Measurements from ENCODE around the gene CSNK1A1.
A peak's percentile ranks its signal among the peaks of the same experiment; 100 is the strongest.

The CSNK1A1 gene

DNA sequence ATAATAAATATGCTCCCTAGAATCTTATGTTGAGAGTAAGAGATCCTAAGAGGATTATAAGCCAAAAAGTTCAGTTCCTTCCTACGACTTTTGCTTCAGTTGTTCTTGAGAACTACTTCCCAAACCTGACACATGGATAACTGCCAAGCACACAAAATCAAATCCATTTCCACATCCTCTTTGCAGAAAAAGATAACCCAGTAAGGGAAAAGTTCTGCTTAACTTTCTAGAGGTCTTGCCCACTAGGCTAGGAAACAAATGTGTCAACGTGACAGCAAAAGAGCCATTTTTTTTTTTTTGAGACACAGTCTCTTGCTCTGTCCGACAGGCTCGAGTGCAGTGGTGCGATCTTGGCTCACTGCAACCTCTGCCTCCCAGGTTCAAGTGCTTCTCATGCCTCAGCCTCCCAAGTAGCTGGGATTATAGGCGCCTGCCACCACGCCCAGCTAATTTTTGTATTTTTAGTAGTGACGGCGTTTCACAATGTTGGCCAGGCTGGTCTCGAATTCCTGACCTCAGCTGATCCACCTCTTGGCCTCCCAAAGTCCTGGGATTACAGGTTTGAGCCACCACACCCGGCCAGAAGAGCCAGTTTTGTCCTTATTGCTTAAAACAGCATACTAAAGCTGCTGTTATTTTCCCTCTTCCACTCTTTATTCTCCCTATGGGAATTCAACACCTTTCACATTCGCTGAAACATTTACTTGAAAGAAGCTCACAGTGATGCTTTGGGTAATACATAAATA lies 24.2 kb downstream of the CSNK1A1 start:
- Histone ChIP-seq H3K4me1 (ENCODE audit: control insufficient read depth in 1 of 2, insufficient read depth in 2 of 2, low read length in 2 of 2) (no peaks in the 10 kb centered on the region), H3K27me3 (ENCODE audit: insufficient read depth, low read length) (no peaks in the 10 kb centered on the region), H3K79me2 (ENCODE audit: control insufficient read depth, insufficient read depth, low read length, poor library complexity) (peaks cover 18% of the 10 kb centered on the region), H4K8ac (ENCODE audit: low read depth, low read length) (no peak overlapping the region), H4K91ac (ENCODE audit: low read depth, low read length) (no peak overlapping the region), H3K9ac (ENCODE audit: low read length) (no peak overlapping the region), H3K4me2 (ENCODE audit: low read length) (no peak overlapping the region), H2AFZ (ENCODE audit: insufficient read depth, low read length, poor library complexity) (no peak overlapping the region), H3K9me3 (ENCODE audit: insufficient read depth, low read depth, low read length) (no peaks in the 10 kb centered on the region), H2BK120ac (ENCODE audit: insufficient read depth, low read length, poor library complexity) (no peak overlapping the region), H3K36me3 (ENCODE audit: control insufficient read depth in 1 of 2, insufficient read depth in 2 of 2, low read length in 2 of 2) (peaks cover 8 to 11% of the 10 kb centered on the region in 2 experiments), H3K4me3 (ENCODE audit: low read depth, low read length) (no peak overlapping the region), H3K18ac (ENCODE audit: low read length) (no peak overlapping the region), H3K23ac (ENCODE audit: low read length) (no peak overlapping the region), H2AK5ac (ENCODE audit: low read length) (no peak overlapping the region), H3K14ac (ENCODE audit: low read length) (no peak overlapping the region), H3K4ac (ENCODE audit: low read depth, low read length) (peak overlapping the region; percentile 35), H4K12ac (ENCODE audit: low read depth, low read length) (no peak overlapping the region), H3K79me1 (ENCODE audit: low read length) (no peaks in the 10 kb centered on the region), H2BK12ac (ENCODE audit: low read length) (no peak overlapping the region), H2BK5ac (ENCODE audit: low read depth, low read length, poor library complexity) (no peak overlapping the region), H3K27ac (ENCODE audit: low read depth, low read length) (no peak overlapping the region)
- WGBS (ENCODE audit: extremely low coverage, insufficient coverage, insufficient read length) = no CpG with 5 or more reads among the region's 12 CpGs
- peak; percentile 87 to 91 for DNase-seq

DNA sequence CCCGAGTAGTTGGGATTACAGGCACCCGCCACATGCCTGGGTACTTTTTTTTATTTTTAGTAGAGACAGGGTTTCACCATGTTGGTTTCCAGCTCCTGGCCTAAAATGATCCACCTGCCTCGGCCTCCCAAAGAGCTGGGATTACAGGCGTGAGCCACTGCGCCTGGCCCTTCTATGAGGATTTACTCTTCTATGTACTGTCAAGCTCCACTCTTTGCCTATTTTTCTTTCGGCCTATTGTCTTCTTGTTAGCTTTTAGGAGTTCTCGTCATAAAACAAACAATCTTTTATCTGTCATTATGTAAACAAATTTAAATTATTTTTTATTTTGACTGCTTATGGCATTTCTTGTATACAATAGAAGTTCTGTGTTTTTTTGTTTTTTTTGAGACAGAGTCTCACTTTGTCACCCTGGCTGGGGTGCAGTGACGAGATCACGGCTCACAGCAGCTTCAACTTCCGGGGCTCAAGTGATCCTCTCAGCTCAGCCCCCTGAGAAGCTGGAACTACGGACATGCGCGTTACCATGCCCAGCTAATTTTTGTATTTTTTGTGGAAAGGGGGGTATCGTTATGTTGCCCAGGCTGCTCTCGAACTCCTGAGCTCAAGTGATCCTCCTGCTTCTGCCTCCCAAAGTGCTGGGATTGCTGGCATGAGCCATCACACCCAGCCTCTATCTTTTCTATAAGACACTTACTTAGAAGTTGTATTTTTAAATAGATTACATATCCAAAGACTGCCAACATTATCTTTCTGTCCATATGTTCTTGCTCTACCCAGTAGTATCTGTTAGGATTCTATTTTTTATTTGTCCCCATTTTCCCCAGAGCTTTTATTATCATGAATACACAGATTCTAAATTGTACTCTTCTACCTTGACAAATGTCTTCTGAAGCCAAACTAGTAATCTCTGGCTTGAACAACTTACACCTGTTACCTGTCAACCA lies 29.2 kb downstream of the CSNK1A1 start:
- H2AK5ac ChIP-seq (ENCODE audit: low read length) = no peak overlapping the region
- no peaks in the 10 kb centered on the region for H3K9me3 ChIP-seq (ENCODE audit: insufficient read depth, low read depth, low read length)
- H4K12ac ChIP-seq (ENCODE audit: low read depth, low read length) = no peak overlapping the region
- H3K79me2 ChIP-seq (ENCODE audit: control insufficient read depth, insufficient read depth, low read length, poor library complexity) = peaks cover 9% of the 10 kb centered on the region
- no peaks in the 10 kb centered on the region for H3K27me3 ChIP-seq (ENCODE audit: insufficient read depth, low read length)
- no peak overlapping the region for H3K18ac ChIP-seq (ENCODE audit: low read length)
- H3K4me3 ChIP-seq (ENCODE audit: low read depth, low read length) = no peak overlapping the region
- H2BK5ac ChIP-seq (ENCODE audit: low read depth, low read length, poor library complexity) = no peak overlapping the region
- H3K4ac ChIP-seq (ENCODE audit: low read depth, low read length) = peak overlapping the region; percentile 55
- H3K36me3 ChIP-seq (ENCODE audit: control insufficient read depth in 1 of 2, insufficient read depth in 2 of 2, low read length in 2 of 2) = peaks cover 16 to 21% of the 10 kb centered on the region in 2 experiments
- H3K27ac ChIP-seq (ENCODE audit: low read depth, low read length) = no peak overlapping the region
- H2BK12ac ChIP-seq (ENCODE audit: low read length) = no peak overlapping the region
- H2BK120ac ChIP-seq (ENCODE audit: insufficient read depth, low read length, poor library complexity) = no peak overlapping the region
- H4K91ac ChIP-seq (ENCODE audit: low read depth, low read length) = no peak overlapping the region
- no peak overlapping the region for H3K9ac ChIP-seq (ENCODE audit: low read length)
- no peak overlapping the region for H2AFZ ChIP-seq (ENCODE audit: insufficient read depth, low read length, poor library complexity)
- DNase-seq = no peak
- no peak overlapping the region for H3K14ac ChIP-seq (ENCODE audit: low read length)
- no peak overlapping the region for H3K4me2 ChIP-seq (ENCODE audit: low read length)
- no peaks in the 10 kb centered on the region for H3K79me1 ChIP-seq (ENCODE audit: low read length)
- H4K8ac ChIP-seq (ENCODE audit: low read depth, low read length) = no peak overlapping the region
- H3K23ac ChIP-seq (ENCODE audit: low read length) = no peak overlapping the region
- no CpG with 5 or more reads among the region's 15 CpGs for WGBS (ENCODE audit: extremely low coverage, insufficient coverage, insufficient read length)
- H3K4me1 ChIP-seq (ENCODE audit: control insufficient read depth in 1 of 2, insufficient read depth in 2 of 2, low read length in 2 of 2) = no peaks in the 10 kb centered on the region

DNA sequence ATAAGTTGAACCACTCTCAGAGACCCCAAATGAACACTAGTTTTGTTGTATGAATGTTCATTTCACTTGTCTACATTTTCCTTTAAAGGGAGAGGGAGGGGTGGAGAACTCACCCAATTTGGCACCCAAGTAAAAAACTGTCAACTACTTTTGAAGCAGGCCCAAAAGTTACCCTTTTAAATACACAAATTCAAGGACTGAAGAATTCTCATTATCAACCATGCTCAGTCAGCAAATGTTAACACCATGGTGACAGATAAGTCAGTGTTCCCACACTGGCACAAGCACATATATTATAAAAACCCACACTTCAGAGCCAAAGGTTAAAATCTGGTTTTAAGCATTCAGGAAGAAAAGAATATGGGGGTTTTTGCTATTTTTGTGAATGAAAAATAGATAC lies 31.6 kb downstream of the CSNK1A1 start:
- H3K4ac ChIP-seq (ENCODE audit: low read depth, low read length) = no peak overlapping the region
- H2BK120ac ChIP-seq (ENCODE audit: insufficient read depth, low read length, poor library complexity) = no peak overlapping the region
- no peaks in the 10 kb centered on the region for H3K27me3 ChIP-seq (ENCODE audit: insufficient read depth, low read length)
- no peak overlapping the region for H4K12ac ChIP-seq (ENCODE audit: low read depth, low read length)
- peaks cover 7% of the 10 kb centered on the region for H3K79me2 ChIP-seq (ENCODE audit: control insufficient read depth, insufficient read depth, low read length, poor library complexity)
- H3K4me2 ChIP-seq (ENCODE audit: low read length) = no peak overlapping the region
- H3K36me3 ChIP-seq (ENCODE audit: control insufficient read depth in 1 of 2, insufficient read depth in 2 of 2, low read length in 2 of 2) = peaks cover 19 to 21% of the 10 kb centered on the region in 2 experiments
- H2BK12ac ChIP-seq (ENCODE audit: low read length) = no peak overlapping the region
- H4K91ac ChIP-seq (ENCODE audit: low read depth, low read length) = no peak overlapping the region
- no peak overlapping the region for H3K9ac ChIP-seq (ENCODE audit: low read length)
- no peak overlapping the region for H3K23ac ChIP-seq (ENCODE audit: low read length)
- H2AK5ac ChIP-seq (ENCODE audit: low read length) = no peak overlapping the region
- no peak overlapping the region for H2BK5ac ChIP-seq (ENCODE audit: low read depth, low read length, poor library complexity)
- H3K27ac ChIP-seq (ENCODE audit: low read depth, low read length) = no peak overlapping the region
- H4K8ac ChIP-seq (ENCODE audit: low read depth, low read length) = no peak overlapping the region
- no peaks in the 10 kb centered on the region for H3K4me1 ChIP-seq (ENCODE audit: control insufficient read depth in 1 of 2, insufficient read depth in 2 of 2, low read length in 2 of 2)
- no peak overlapping the region for H3K4me3 ChIP-seq (ENCODE audit: low read depth, low read length)
- H3K18ac ChIP-seq (ENCODE audit: low read length) = no peak overlapping the region
- H3K79me1 ChIP-seq (ENCODE audit: low read length) = no peaks in the 10 kb centered on the region
- H3K9me3 ChIP-seq (ENCODE audit: insufficient read depth, low read depth, low read length) = no peaks in the 10 kb centered on the region
- no peak overlapping the region for H3K14ac ChIP-seq (ENCODE audit: low read length)
- no peak overlapping the region for H2AFZ ChIP-seq (ENCODE audit: insufficient read depth, low read length, poor library complexity)
- no peak for DNase-seq

DNA sequence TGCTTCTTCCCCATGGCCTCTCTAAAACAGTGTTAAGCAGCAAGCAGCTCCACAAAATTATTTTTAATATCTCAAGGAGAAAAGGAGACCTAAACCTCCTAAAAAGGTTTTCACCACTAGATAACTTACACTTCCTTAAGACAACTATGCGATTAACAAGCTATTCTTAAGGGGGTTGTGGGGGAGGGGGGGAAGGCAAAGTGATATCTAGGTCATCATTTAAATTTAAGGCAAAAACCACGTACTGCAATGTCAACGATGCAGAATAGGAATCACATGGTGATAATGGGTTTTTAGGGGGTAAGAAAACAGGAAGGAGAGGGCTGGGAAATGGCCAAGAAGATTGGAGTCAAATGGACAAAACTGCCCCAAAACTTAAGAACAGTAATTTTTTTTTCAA lies 32.6 kb downstream of the CSNK1A1 start:
- Histone ChIP-seq H2AFZ (ENCODE audit: insufficient read depth, low read length, poor library complexity) (no peak overlapping the region), H3K4me3 (ENCODE audit: low read depth, low read length) (no peak overlapping the region), H3K27me3 (ENCODE audit: insufficient read depth, low read length) (no peaks in the 10 kb centered on the region), H3K18ac (ENCODE audit: low read length) (no peak overlapping the region), H3K79me1 (ENCODE audit: low read length) (no peaks in the 10 kb centered on the region), H3K27ac (ENCODE audit: low read depth, low read length) (no peak overlapping the region), H2BK120ac (ENCODE audit: insufficient read depth, low read length, poor library complexity) (no peak overlapping the region), H2AK5ac (ENCODE audit: low read length) (no peak overlapping the region), H3K4me1 (ENCODE audit: control insufficient read depth in 1 of 2, insufficient read depth in 2 of 2, low read length in 2 of 2) (no peaks in the 10 kb centered on the region), H2BK5ac (ENCODE audit: low read depth, low read length, poor library complexity) (no peak overlapping the region), H4K12ac (ENCODE audit: low read depth, low read length) (no peak overlapping the region), H3K23ac (ENCODE audit: low read length) (no peak overlapping the region), H3K14ac (ENCODE audit: low read length) (no peak overlapping the region), H3K79me2 (ENCODE audit: control insufficient read depth, insufficient read depth, low read length, poor library complexity) (peaks cover 7% of the 10 kb centered on the region), H3K4me2 (ENCODE audit: low read length) (no peak overlapping the region), H3K36me3 (ENCODE audit: control insufficient read depth in 1 of 2, insufficient read depth in 2 of 2, low read length in 2 of 2) (peaks cover 20 to 21% of the 10 kb centered on the region in 2 experiments), H4K91ac (ENCODE audit: low read depth, low read length) (no peak overlapping the region), H3K9me3 (ENCODE audit: insufficient read depth, low read depth, low read length) (no peaks in the 10 kb centered on the region), H2BK12ac (ENCODE audit: low read length) (no peak overlapping the region), H3K9ac (ENCODE audit: low read length) (no peak overlapping the region), H4K8ac (ENCODE audit: low read depth, low read length) (no peak overlapping the region), H3K4ac (ENCODE audit: low read depth, low read length) (peak overlapping the region; percentile 83)
- WGBS (ENCODE audit: extremely low coverage, insufficient coverage, insufficient read length) = no CpG with 5 or more reads among the region's 3 CpGs
- no peak for DNase-seq
